HuH-7.5 (cell line): ENCODE data around the gene PIWIL4.

Source experiments
- DNase-seq: peaks from one replicate; pipeline ENCODE4 v3.0.0; 2011; ENCODE audit warnings: low spot score

The PIWIL4 gene

GRCh38 chr11:94567181-94567670 is at the start of gene PIWIL4:
Gene PIWIL4, plus strand, starts transcription at chr11:94567368. Its CDS starts 151 bp downstream, at chr11:94567519.
- no peak for DNase-seq

DNA sequence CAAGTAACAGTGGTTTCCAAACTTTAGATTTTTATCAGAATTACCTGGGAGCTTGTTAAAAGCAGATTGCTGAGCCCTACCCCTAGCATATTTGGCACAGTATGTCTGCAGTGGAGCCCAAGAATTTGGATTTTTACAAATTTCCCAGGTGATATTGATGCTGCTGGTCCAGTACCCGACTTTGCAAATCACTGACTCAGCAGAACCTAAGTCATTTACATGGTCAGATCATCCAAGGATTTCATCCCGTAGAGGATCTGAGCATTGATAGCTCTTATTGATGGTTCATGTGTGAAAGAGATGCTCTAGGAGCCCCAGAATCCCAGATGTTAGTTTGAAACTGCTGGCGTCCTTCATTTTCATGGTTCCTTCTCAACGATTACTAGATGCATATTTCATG is 48.9 kb upstream of the PIWIL4 start:
- DNase-seq = no peak

GRCh38 chr11:94519478-94520084 is 47.6 kb upstream of the PIWIL4 start:
- DNase-seq = no peak

- no peak for DNase-seq
Observed at GRCh38 chr11:94521684-94522083, 45.5 kb upstream of the PIWIL4 start.

- DNase-seq = no peak
Observed at GRCh38 chr11:94524341-94524740, 42.8 kb upstream of the PIWIL4 start.

GRCh38 chr11:94525546-94526324 is 41.4 kb upstream of the PIWIL4 start:
- no peak for DNase-seq

DNA sequence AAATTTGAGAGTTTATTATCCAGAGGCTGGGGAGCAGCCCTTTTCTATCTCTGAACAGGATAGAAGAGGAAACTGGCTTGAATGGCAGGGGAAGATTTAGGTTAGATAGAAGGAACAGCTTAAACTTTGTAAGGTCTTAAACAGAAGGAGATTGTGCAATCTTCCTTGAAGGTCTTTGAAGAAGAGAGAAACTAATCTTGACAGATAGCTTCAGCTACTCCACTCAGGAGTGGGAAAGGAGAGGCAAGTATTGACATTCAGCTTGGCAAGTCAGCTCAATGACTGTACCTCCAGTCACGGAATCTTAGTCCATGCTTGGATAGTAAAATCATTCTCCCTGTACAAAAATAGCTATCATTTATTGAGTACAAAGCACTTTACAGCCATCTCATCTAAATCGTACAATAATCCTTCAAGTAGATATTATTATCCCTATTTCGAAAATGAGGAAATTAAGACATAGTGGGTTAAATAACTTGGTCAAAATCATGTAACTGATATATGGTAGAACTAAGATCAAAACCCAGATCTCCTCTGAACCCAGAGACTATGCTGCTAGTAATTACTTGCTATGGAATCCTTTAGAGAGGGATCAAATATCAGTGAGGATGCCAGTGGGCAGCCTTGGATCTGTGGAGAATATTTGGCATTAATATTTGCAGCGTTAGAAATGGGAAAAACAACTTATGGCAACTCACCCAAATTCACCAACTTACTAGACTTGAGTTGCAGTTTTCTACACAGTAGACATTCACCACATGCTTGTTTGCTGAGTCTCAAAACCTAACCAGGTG is 40.3 kb upstream of the PIWIL4 start:
- no peak for DNase-seq

DNA sequence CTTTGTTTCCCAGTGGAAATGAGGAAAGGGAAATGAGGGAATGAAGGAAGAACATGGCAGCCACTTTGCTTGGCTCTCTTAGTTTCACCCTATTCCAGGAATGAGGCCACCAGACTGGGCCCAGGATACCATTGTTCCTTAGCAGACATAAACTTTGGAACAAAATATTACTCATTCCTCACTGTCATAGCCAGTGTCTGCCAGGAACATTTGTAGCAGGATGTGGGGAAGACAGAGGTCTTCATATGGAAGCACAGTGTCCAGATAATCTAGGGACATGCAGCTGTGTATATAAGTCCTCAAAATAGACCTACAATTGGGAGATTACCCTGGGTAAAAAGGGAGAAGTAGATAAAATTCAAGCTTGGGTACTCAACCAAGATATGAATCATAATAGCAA is 38.6 kb upstream of the PIWIL4 start:
- DNase-seq = no peak

DNA sequence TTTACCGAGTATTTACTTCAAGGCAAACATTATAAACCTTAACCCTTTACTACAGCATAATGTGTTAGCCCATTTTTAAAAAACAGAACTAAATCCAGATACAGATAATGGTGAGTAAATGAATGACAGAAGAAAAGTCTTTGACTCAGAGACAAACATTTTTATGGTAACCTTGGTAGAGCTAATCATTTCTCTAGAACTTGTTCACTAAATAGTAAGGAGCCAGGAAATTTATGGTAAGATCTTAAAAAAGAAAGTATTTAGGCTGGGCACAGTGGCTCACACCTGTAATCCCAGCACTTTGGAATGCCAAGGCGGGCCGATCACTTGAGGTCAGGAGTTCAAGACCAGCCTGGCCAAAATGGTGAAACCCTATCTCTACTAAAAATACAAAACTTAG is 35.0 kb upstream of the PIWIL4 start:
- no peak for DNase-seq

GRCh38 chr11:94533206-94533605 is 34.0 kb upstream of the PIWIL4 start:
- DNase-seq = no peak

- no peak for DNase-seq
Observed at GRCh38 chr11:94533696-94534630, 33.2 kb upstream of the PIWIL4 start.

DNA sequence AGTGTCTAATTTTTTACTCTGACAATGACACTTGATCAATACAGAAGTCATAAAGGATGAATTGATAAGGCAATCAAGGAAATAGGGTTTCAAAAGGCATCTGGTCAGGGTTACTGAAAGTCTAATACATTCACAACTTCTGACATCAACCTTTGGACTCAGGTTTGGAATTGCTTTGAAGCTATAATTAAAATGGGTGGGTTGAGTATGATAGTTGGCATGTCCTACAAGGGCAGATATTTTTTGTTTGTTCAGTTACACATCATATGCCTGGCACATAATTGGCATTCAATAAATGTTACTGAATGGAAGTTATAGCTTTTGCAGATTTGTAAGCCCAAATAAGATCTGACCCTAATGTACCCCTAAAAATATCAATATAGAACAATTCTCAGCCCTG is 30.8 kb upstream of the PIWIL4 start:
- DNase-seq = no peak

DNA sequence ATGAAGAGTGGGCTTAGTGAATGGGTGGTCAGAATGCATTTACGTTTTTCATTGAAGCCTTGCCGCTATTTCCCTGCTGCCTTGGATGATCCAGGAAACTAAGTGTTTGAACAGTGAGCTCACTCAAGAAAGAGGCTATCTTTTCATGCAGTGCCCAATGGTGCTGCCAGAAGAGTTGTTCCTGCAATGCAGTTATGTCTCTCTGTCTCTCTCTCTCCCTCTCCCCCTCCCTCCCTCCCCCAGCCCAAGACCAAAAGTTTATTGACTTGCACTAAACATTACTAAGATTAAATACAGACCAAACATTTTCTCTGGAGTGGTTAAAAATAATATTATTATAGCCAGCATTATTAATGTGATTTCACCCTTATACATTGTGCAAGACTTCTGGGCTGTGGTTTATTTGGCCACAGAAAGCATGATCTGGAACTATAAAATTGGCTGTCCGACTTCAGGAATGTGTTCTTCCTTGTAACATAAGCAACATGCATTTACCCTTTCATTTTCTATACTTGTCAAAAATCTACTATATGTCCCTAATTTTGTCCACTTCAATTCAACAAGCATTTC is 30.1 kb upstream of the PIWIL4 start:
- DNase-seq = no peak

- no peak for DNase-seq
Observed at GRCh38 chr11:94539420-94539819, 27.7 kb upstream of the PIWIL4 start.

GRCh38 chr11:94543695-94544645 is 23.2 kb upstream of the PIWIL4 start, which contains the start of gene FUT4:
Gene FUT4, plus strand, starts transcription at chr11:94543921. Its CDS starts 213 bp downstream, at chr11:94544134.
- peak; percentile 78 for DNase-seq

GRCh38 chr11:94544646-94545263 is 22.4 kb upstream of the PIWIL4 start:
- DNase-seq = no peak

DNA sequence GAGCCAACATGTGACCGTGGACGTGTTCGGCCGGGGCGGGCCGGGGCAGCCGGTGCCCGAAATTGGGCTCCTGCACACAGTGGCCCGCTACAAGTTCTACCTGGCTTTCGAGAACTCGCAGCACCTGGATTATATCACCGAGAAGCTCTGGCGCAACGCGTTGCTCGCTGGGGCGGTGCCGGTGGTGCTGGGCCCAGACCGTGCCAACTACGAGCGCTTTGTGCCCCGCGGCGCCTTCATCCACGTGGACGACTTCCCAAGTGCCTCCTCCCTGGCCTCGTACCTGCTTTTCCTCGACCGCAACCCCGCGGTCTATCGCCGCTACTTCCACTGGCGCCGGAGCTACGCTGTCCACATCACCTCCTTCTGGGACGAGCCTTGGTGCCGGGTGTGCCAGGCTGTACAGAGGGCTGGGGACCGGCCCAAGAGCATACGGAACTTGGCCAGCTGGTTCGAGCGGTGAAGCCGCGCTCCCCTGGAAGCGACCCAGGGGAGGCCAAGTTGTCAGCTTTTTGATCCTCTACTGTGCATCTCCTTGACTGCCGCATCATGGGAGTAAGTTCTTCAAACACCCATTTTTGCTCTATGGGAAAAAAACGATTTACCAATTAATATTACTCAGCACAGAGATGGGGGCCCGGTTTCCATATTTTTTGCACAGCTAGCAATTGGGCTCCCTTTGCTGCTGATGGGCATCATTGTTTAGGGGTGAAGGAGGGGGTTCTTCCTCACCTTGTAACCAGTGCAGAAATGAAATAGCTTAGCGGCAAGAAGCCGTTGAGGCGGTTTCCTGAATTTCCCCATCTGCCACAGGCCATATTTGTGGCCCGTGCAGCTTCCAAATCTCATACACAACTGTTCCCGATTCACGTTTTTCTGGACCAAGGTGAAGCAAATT is 21.7 kb upstream of the PIWIL4 start:
- DNase-seq = no peak

- DNase-seq = no peak
Observed at GRCh38 chr11:94546162-94546470, 21.1 kb upstream of the PIWIL4 start.

GRCh38 chr11:94546886-94547285 is 20.3 kb upstream of the PIWIL4 start:
- no peak for DNase-seq
